ENCODE results near the gene ADCYAP1R1. TPM values are rescaled to one million over a fixed set of nuclear protein-coding genes. Genes with fewer than 3 reads are reported as not detected.

The ADCYAP1R1 gene
- polyA plus RNA-seq, 1 donor from 2014 or later, result 8.6 TPM

DNA sequence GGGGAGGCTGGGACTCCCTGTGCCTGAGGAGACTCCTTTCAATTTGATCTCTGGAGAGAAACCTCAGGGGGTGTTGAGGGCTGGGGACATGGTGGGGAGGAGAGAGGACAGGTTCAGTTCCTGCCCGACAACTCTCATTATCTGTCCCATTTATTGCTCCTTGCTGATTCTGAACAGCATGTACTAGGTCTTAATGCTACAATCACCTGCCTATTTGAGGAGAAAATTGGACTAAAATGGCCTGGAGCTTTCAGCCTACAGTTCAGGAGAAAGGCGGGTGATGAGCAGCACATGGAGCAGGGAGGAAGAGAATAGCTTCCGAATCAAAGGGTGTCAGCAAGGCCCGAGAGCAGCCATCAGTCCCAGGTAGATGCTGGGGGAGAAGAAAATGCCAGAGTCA lies 30.0 kb upstream of the ADCYAP1R1 start:
- Histone ChIP-seq H3K9me3 (ENCODE audit: low read length) (no peaks in the 10 kb centered on the region), H3K4me3 (ENCODE audit: low read length) (no peak overlapping the region), H3F3A (ENCODE audit: insufficient read depth, low read length, poor library complexity, severe bottlenecking) (no peaks in the 10 kb centered on the region), H2AFZ (ENCODE audit: low read depth, low read length) (no peak overlapping the region), H3K9me2 (ENCODE audit: insufficient read depth, low read length) (no peaks in the 10 kb centered on the region), H3K36me3 (ENCODE audit: insufficient read depth, low read length) (no peaks in the 10 kb centered on the region), H4K20me1 (ENCODE audit: insufficient read depth) (no peaks in the 10 kb centered on the region), H3K27ac (ENCODE audit: low read length) (peak overlapping the region; percentile 63), H3K4me2 (ENCODE audit: low read length) (no peak overlapping the region), H3K27me3 (ENCODE audit: insufficient read depth, low read depth, low read length) (no peaks in the 10 kb centered on the region), H3K79me2 (replicated peaks; ENCODE audit: insufficient read depth, low read length) (no peaks in the 10 kb centered on the region), H3K9ac (ENCODE audit: low read length) (peak overlapping the region; percentile 10)
- peak; percentile 53 for TF ChIP-seq EP300 (conservative IDR thresholded peaks at IDR 0.05; ENCODE audit: poor library complexity, severe bottlenecking)
- TF ChIP-seq EZH2 (IDR thresholded peaks at IDR 0.05; ENCODE audit: borderline replicate concordance, insufficient read depth, low read length, poor library complexity, severe bottlenecking), result no peak
- TF ChIP-seq MXI1 (conservative IDR thresholded peaks at IDR 0.05; ENCODE audit: poor library complexity, severe bottlenecking), result peak; percentile 34
- TF ChIP-seq CTCF (IDR thresholded peaks at IDR 0.05; ENCODE audit: poor library complexity, severe bottlenecking), result no peak
- TF ChIP-seq TAF1 (IDR thresholded peaks at IDR 0.05; ENCODE audit: low read depth), result no peak
- TF ChIP-seq, protein P1, sequence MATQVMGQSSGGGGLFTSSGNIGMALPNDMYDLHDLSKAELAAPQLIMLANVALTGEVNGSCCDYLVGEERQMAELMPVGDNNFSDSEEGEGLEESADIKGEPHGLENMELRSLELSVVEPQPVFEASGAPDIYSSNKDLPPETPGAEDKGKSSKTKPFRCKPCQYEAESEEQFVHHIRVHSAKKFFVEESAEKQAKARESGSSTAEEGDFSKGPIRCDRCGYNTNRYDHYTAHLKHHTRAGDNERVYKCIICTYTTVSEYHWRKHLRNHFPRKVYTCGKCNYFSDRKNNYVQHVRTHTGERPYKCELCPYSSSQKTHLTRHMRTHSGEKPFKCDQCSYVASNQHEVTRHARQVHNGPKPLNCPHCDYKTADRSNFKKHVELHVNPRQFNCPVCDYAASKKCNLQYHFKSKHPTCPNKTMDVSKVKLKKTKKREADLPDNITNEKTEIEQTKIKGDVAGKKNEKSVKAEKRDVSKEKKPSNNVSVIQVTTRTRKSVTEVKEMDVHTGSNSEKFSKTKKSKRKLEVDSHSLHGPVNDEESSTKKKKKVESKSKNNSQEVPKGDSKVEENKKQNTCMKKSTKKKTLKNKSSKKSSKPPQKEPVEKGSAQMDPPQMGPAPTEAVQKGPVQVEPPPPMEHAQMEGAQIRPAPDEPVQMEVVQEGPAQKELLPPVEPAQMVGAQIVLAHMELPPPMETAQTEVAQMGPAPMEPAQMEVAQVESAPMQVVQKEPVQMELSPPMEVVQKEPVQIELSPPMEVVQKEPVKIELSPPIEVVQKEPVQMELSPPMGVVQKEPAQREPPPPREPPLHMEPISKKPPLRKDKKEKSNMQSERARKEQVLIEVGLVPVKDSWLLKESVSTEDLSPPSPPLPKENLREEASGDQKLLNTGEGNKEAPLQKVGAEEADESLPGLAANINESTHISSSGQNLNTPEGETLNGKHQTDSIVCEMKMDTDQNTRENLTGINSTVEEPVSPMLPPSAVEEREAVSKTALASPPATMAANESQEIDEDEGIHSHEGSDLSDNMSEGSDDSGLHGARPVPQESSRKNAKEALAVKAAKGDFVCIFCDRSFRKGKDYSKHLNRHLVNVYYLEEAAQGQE (IDR thresholded peaks at IDR 0.05; ENCODE audit: borderline replicate concordance), result peak; percentile 42
- TF ChIP-seq POLR2AphosphoS5 (IDR thresholded peaks at IDR 0.05), result peak; percentile 73
- no peak for TF ChIP-seq SMC3 (conservative IDR thresholded peaks at IDR 0.05; ENCODE audit: poor library complexity)
- TF ChIP-seq RAD21 (conservative IDR thresholded peaks at IDR 0.05), result peak; percentile 18

- peak overlapping the region; percentile 10 for H3K9ac ChIP-seq (ENCODE audit: low read length)
- no peaks in the 10 kb centered on the region for H4K20me1 ChIP-seq (ENCODE audit: insufficient read depth)
- H3K4me2 ChIP-seq (ENCODE audit: low read length), result no peak overlapping the region
- H3K27me3 ChIP-seq (ENCODE audit: insufficient read depth, low read depth, low read length), result no peaks in the 10 kb centered on the region
- H3K9me2 ChIP-seq (ENCODE audit: insufficient read depth, low read length), result no peaks in the 10 kb centered on the region
- no peaks in the 10 kb centered on the region for H3K9me3 ChIP-seq (ENCODE audit: low read length)
- no peak overlapping the region for H3K4me3 ChIP-seq (ENCODE audit: low read length)
- H3K79me2 ChIP-seq (replicated peaks; ENCODE audit: insufficient read depth, low read length), result no peaks in the 10 kb centered on the region
- H3K27ac ChIP-seq (ENCODE audit: low read length), result peak overlapping the region; percentile 63
- H2AFZ ChIP-seq (ENCODE audit: low read depth, low read length), result no peak overlapping the region
- no peaks in the 10 kb centered on the region for H3F3A ChIP-seq (ENCODE audit: insufficient read depth, low read length, poor library complexity, severe bottlenecking)
- TF ChIP-seq POLR2AphosphoS5 (IDR thresholded peaks at IDR 0.05) (no peak), RAD21 (conservative IDR thresholded peaks at IDR 0.05) (no peak), MXI1 (conservative IDR thresholded peaks at IDR 0.05; ENCODE audit: poor library complexity, severe bottlenecking) (no peak), SMC3 (conservative IDR thresholded peaks at IDR 0.05; ENCODE audit: poor library complexity) (no peak), EP300 (conservative IDR thresholded peaks at IDR 0.05; ENCODE audit: poor library complexity, severe bottlenecking) (no peak), TAF1 (IDR thresholded peaks at IDR 0.05; ENCODE audit: low read depth) (no peak), CTCF (IDR thresholded peaks at IDR 0.05; ENCODE audit: poor library complexity, severe bottlenecking) (no peak), EZH2 (IDR thresholded peaks at IDR 0.05; ENCODE audit: borderline replicate concordance, insufficient read depth, low read length, poor library complexity, severe bottlenecking) (no peak)
- TF ChIP-seq, protein P1 (IDR thresholded peaks at IDR 0.05; ENCODE audit: borderline replicate concordance), result no peak
- no peaks in the 10 kb centered on the region for H3K36me3 ChIP-seq (ENCODE audit: insufficient read depth, low read length)
Measured at GRCh38 chr7:31022726-31023125, 29.4 kb upstream of the ADCYAP1R1 start.

Data from neural cell (in vitro differentiated cells).